Nephron progenitor cell (in vitro differentiated cells): Measurements from ENCODE around the gene TCIRG1.

Source experiments
- DNase-seq: peaks from one replicate; pipeline ENCODE4 v3.0.0; 2021
- H3K27ac Mint-ChIP-seq: 2 replicates; pipeline ENCODE4 v1.8.0; 2021; ENCODE audit warnings: mild to moderate bottlenecking, moderate library complexity, mixed read lengths
- H3K27me3 Mint-ChIP-seq: 2 replicates; pipeline ENCODE4 v1.8.0; 2021; ENCODE audit warnings: mild to moderate bottlenecking, low read depth, mixed read lengths; ENCODE audit not compliant: poor library complexity
- H3K36me3 Mint-ChIP-seq: 2 replicates; pipeline ENCODE4 v1.8.0; 2021; ENCODE audit warnings: low read depth, mixed read lengths
- H3K4me1 Mint-ChIP-seq: 2 replicates; pipeline ENCODE4 v1.8.0; 2021; ENCODE audit warnings: mixed read lengths
- H3K4me3 Mint-ChIP-seq: 2 replicates; pipeline ENCODE4 v1.8.0; 2021; ENCODE audit warnings: mild to moderate bottlenecking, moderate library complexity, mixed read lengths
- H3K9me3 Mint-ChIP-seq: 2 replicates; pipeline ENCODE4 v1.8.0; 2021; ENCODE audit warnings: mild to moderate bottlenecking, moderate library complexity, mixed read lengths
- TF ChIP-seq, protein P1 (sequence below): fragments of 200-600 bp; sonication (generic); IDR thresholded peaks from 2 replicates; pipeline ENCODE4 v1.5.0; 2021; ENCODE audit warnings: antibody characterized with exemption

TCIRG1 gene

DNA sequence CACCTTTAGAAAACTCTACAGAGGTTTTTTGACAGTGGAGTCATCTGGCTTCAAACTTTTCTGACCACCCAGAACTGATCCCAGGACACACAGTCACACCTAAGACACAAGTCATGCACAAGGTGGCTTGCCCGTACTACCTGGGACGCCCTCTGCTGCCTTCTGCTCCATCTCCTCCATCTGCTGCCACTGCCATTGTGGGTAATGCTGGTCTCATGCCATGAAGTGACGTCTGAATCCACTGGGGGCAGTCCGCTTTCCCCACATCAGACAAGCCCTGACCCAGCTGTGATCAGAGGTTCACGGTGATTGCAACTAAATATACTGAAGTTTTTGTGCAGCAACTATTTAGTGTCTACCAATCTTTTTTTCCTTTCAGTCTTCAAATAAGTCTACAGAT is 13.8 kb upstream of the TCIRG1 start:
- Mint-ChIP-seq H3K9me3 (peaks cover 18% of the 10 kb centered on the region), H3K27ac (no peak overlapping the region), H3K4me3 (no peak overlapping the region), H3K36me3 (peaks cover 38% of the 10 kb centered on the region), H3K4me1 (peaks cover 31% of the 10 kb centered on the region), H3K27me3 (peaks cover 6% of the 10 kb centered on the region)
- TF ChIP-seq, protein P1, sequence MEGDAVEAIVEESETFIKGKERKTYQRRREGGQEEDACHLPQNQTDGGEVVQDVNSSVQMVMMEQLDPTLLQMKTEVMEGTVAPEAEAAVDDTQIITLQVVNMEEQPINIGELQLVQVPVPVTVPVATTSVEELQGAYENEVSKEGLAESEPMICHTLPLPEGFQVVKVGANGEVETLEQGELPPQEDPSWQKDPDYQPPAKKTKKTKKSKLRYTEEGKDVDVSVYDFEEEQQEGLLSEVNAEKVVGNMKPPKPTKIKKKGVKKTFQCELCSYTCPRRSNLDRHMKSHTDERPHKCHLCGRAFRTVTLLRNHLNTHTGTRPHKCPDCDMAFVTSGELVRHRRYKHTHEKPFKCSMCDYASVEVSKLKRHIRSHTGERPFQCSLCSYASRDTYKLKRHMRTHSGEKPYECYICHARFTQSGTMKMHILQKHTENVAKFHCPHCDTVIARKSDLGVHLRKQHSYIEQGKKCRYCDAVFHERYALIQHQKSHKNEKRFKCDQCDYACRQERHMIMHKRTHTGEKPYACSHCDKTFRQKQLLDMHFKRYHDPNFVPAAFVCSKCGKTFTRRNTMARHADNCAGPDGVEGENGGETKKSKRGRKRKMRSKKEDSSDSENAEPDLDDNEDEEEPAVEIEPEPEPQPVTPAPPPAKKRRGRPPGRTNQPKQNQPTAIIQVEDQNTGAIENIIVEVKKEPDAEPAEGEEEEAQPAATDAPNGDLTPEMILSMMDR: no peak
- no peak for DNase-seq

DNA sequence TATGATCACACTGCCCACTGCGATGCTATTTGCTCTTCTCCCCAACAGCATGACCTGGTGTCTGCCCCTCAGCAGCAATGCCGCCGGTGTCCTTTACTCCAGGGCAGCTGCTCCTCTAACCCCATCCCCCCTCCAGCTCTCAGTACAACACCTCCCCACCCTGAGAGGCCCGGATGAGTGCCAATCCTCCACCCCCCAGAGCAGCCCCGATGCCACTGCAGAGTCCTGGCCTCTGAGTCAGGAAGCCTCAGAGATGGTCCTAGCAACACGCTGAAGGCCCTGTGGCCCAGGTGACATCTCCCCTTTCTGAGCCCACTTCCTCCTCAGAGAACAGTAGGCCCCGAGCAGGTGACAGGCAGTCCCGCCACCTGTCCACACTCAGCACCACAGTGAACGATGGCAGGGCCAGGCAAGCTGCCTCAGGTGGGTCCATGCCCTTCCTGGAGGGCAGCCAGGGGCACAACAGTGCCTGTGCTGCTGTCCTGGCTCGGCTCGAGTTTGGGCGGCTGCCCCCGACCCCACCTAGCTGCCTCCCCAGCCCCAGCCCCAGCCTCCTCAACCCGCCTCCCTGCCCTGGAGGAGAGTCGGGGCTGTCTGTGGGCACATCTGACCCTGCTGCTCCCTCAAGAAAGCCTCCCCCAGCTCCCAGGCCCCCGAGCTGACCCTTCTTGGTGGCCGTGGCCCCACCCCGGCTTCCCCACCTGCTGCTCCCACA is 12.3 kb upstream of the TCIRG1 start:
- H3K4me3 Mint-ChIP-seq: no peak overlapping the region
- H3K36me3 Mint-ChIP-seq: peaks cover 40% of the 10 kb centered on the region
- peaks cover 32% of the 10 kb centered on the region for H3K4me1 Mint-ChIP-seq
- H3K27me3 Mint-ChIP-seq: peaks cover 3% of the 10 kb centered on the region
- TF ChIP-seq, protein P1: no peak
- H3K9me3 Mint-ChIP-seq: peaks cover 22% of the 10 kb centered on the region
- no peak for DNase-seq
- H3K27ac Mint-ChIP-seq: no peak overlapping the region

DNA sequence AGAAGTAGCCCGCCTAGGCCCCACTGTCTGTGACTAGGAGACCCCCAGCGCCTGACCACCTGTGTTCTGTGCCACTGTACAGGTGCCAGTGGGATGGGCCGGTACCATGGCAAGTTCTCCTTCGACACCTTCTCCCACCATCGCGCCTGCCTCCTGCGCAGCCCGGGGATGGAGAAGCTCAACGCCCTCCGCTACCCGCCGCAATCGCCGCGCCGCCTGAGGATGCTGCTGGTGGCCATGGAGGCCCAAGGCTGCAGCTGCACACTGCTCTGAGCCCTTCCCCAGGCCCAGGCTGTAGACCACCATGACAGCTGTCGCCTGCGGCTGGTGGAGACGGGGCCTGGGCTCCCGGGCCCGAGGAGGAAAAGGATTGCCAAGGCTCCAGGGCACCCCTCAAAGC is 11.2 kb upstream of the TCIRG1 start:
- Mint-ChIP-seq H3K27ac (no peak overlapping the region), H3K36me3 (peaks cover 43% of the 10 kb centered on the region), H3K27me3 (peaks cover 3% of the 10 kb centered on the region), H3K4me3 (no peak overlapping the region), H3K4me1 (peaks cover 32% of the 10 kb centered on the region), H3K9me3 (peaks cover 22% of the 10 kb centered on the region)
- no peak for DNase-seq
- TF ChIP-seq, protein P1: no peak

DNA sequence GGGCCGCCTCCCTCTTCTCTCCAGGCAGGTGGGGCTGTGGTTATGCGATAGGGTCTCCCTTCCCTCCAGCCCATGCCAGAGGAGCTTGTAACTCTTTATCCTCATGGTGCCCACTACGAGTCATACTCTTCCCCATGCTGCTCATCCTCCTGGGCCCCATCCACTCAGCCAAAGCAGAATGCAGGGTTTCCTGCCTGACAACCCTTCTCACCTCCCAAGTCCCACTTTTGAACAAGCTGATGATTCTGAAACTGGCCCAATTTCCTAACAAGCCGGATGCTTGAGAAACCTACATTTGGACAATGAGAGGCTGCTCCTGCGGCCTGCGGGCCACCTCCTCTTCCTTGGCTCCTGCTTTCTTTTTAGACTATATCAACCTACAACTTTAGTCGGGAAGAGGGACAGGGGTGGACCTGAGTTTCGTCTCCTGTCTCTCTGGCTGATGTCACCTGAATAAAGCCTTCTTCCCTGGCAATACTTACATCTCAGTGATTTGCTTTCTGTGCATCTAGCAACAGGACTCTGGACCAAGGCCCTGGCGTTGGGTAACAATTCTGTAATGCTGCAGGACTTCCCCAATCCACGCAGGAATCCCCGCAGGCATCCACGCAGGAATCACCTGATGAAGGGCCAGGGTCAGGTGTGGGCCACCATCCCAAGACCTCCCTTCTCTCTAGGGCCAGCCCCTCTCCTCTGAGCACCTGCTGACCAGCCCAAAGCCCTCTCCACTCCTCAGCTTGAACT is 9.9 kb upstream of the TCIRG1 start:
- Mint-ChIP-seq H3K27me3 (peaks cover 3% of the 10 kb centered on the region), H3K4me3 (peak overlapping the region; percentile 94), H3K36me3 (peaks cover 45% of the 10 kb centered on the region), H3K9me3 (peaks cover 21% of the 10 kb centered on the region), H3K4me1 (peaks cover 32% of the 10 kb centered on the region), H3K27ac (peak overlapping the region; percentile 48)
- TF ChIP-seq, protein P1: no peak
- no peak for DNase-seq

DNA sequence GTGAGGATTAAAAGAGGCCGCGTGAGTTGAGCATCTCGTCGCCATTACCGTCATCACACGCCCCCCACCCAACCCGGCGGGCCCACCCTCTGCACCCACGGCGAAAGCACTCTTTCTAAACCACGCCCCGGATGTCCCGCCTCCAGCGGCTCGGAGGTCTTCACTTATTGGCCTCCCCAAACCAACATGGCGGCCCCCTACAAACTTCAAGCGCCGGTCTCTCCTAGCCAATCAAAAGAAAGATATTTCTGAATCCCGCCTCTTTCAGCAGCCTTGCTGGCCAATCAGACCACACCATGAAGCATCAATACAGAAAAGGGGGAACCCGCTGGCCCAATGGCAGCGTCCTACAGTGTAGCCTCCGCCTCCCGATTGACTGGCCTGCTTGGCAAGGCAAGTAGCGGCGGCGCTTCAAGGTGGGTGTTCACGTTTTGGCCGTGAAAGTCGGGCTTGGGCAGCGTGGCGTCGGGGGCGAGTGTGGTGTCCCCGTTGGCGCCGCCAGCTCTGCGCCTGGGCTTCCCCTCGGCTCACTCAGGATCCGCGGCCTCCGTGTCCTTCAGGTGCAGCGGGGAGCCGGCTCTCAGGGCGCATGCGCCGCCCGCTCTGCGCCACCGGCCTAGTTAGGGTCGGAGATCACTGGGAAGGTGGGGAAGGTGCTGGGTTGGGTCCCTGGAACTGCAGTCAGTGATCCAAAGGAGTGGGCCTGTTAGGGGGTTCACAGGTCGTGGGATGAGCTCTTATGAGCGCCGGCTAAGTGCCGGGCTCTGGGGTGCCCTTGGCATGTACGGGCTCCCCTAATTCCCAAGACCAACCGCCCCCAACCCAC is 8.3 kb upstream of the TCIRG1 start, which contains the start of gene NDUFS8:
NDUFS8 (plus strand) TSS at position 364 of the 826 bp plus-strand sequence. CDS start 1,471 bp downstream, outside the sequence.
- peak within 1 kb of the TSS; percentile 94 for H3K4me3 Mint-ChIP-seq
- TF ChIP-seq, protein P1: no peak
- H3K27me3 Mint-ChIP-seq: peaks cover 3% of the 10 kb centered on the region
- H3K27ac Mint-ChIP-seq: peak within 1 kb of the TSS; percentile 70
- H3K4me1 Mint-ChIP-seq: peaks cover 32% of the 10 kb centered on the region
- H3K36me3 Mint-ChIP-seq: peaks cover 30% of the 10 kb centered on the region
- H3K9me3 Mint-ChIP-seq: peaks cover 6% of the 10 kb centered on the region
- peak; percentile 96 for DNase-seq
